NB4 (cell line): ENCODE data around the gene LRIF1.
"Not testable (repeated sequence)": the region's sequence is repeated elsewhere in the genome, so short reads cannot be mapped to it uniquely, and the experiment has no call there.

Experiments
- DNase-seq: peaks from one replicate; pipeline ENCODE4 v3.0.0; 2010; ENCODE audit warnings: low read depth
- H3K4me3 ChIP-seq: one replicate; pipeline ENCODE4 v1.5.1; 2011; ENCODE audit warnings: mild to moderate bottlenecking, low read depth, low read length, moderate library complexity
- CTCF ChIP-seq: IDR thresholded peaks from one replicate; pipeline ENCODE4 v1.5.1; 2012; ENCODE audit warnings: low read depth, low read length
- MAX ChIP-seq: IDR thresholded peaks from 2 replicates; pipeline ENCODE4 v1.6.1; 2011; ENCODE audit warnings: low read depth, low read length
- MYC ChIP-seq: IDR thresholded peaks from 2 replicates; pipeline ENCODE4 v1.6.1; 2011; ENCODE audit warnings: low read depth, low read length
- POLR2A ChIP-seq: IDR thresholded peaks from 2 replicates; pipeline ENCODE4 v1.6.1; 2011; ENCODE audit warnings: mild to moderate bottlenecking; ENCODE audit not compliant: insufficient read length; ENCODE audit errors: extremely low read depth

The LRIF1 gene

DNA sequence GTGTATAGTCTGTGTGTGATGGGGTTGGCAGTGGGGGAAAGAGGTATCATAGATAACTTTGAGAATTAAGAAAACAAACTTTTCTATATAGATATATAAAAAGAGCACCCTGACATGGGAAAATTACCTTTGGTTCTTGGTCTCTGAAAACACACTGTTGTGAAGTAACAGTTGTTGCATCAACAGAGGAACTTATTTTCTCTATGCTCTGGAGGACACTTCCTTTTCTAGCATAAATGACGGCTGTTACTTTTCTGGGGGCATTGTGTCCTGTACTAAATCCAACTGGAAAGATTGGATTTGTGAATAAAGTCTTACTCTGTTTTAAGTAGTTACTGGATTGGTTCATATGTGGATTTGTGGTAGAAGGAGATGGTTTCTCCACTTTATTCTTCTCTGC is 12.6 kb downstream of the LRIF1 start:
- TF ChIP-seq POLR2A = no peak
- TF ChIP-seq CTCF = no peak
- TF ChIP-seq MYC = no peak
- TF ChIP-seq MAX = no peak
- no peak for DNase-seq
- H3K4me3 ChIP-seq = no peak overlapping the region

- H3K4me3 ChIP-seq = no peak overlapping the region
- peak; percentile 60 for DNase-seq
- TF ChIP-seq CTCF (no peak), MAX (no peak), MYC (no peak), POLR2A (no peak)
Observed at GRCh38 chr1:110948038-110948810, 15.5 kb downstream of the LRIF1 start.

DNA sequence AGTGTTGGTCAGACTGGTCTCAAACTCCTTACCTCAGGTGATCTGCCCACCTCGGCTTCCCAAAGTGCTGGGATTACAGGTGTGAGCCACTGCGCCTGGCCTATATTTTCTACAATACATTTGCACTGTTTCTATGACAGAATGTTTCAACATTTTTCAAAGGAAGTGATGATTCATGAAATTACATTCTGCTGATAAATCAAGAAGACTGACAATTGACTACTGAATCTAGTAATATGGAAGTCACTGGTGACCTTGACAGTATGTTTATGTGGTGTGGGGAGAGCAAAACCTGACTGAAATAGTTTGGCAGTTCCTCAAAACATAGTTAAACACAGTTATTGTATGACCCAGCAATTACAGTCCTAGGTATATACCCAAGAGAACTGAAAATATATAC is 18.1 kb downstream of the LRIF1 start:
- no peak overlapping the region for H3K4me3 ChIP-seq
- TF ChIP-seq MYC = no peak
- no peak for TF ChIP-seq CTCF
- TF ChIP-seq POLR2A = no peak
- no peak for TF ChIP-seq MAX
- peak; percentile 8 for DNase-seq

DNA sequence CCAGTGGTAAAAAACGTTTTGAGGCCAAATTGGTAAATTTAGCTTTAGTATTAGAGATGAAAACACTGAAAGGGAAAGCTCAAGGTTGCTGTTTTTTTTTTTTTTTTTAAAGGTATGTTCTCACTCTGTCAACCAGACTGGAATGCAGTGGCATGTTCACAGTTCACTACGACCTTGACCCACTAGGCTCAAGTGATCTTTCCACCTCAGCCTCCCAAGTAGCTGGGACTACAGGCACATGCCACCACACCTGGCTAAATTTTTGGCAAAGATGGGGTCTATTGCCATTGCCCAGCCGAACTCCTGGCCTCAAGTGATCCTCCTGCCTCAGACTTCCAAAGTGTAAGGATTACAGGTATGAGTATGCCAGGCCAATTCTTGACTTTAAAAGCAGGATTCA is 18.9 kb downstream of the LRIF1 start:
- no peak for DNase-seq
- H3K4me3 ChIP-seq = no peak overlapping the region
- TF ChIP-seq POLR2A (no peak), MYC (no peak), MAX (no peak), CTCF (no peak)

GRCh38 chr1:110936567-110936966 is 27.2 kb downstream of the LRIF1 start:
- H3K4me3 ChIP-seq = no peak overlapping the region
- TF ChIP-seq CTCF (no peak), MYC (no peak), POLR2A (no peak), MAX (no peak)
- no peak for DNase-seq

GRCh38 chr1:110931097-110931496 is 32.6 kb downstream of the LRIF1 start:
- DNase-seq, H3K4me3 ChIP-seq: not testable (repeated sequence)
